ENCODE results near the gene TBC1D14.
A peak's percentile ranks its signal among the peaks of the same experiment; 100 is the strongest.
"Not testable (repeated sequence)": the region's sequence is repeated elsewhere in the genome, so short reads cannot be mapped to it uniquely, and the experiment has no call there.

TBC1D14 gene

GRCh38 chr4:6968496-6968895, 58.9 kb downstream of the TBC1D14 start:
- DNase-seq, result no peak

GRCh38 chr4:6969826-6970800, 60.5 kb downstream of the TBC1D14 start:
- DNase-seq, result no peak

GRCh38 chr4:6971536-6972374, 62.1 kb downstream of the TBC1D14 start:
- DNase-seq, result peak in 8 of 51 donors; percentile 18 to 49 (median 28)

GRCh38 chr4:6972375-6972650, 62.7 kb downstream of the TBC1D14 start:
- DNase-seq, result no peak

GRCh38 chr4:6972911-6973310, 63.3 kb downstream of the TBC1D14 start:
- DNase-seq, result no peak

GRCh38 chr4:6974138-6974848, 64.7 kb downstream of the TBC1D14 start:
- peak in 42 of 51 donors; percentile 23 to 86 (median 62) for DNase-seq

GRCh38 chr4:6977846-6978245, 68.2 kb downstream of the TBC1D14 start:
- DNase-seq, result not testable (repeated sequence)

GRCh38 chr4:6983544-6984142, 74.0 kb downstream of the TBC1D14 start:
- DNase-seq, result no peak

- peak in 2 of 51 donors; percentile 13 to 21 for DNase-seq
Observed at GRCh38 chr4:6984612-6985425, 75.2 kb downstream of the TBC1D14 start.

GRCh38 chr4:6986072-6986780, 76.6 kb downstream of the TBC1D14 start:
- DNase-seq, result peak in 25 of 51 donors; percentile 32 to 85 (median 61)

- DNase-seq, result peak; percentile 39 to 98 (median 94)
Observed at GRCh38 chr4:6986781-6987587, 77.4 kb downstream of the TBC1D14 start.

- no peak for DNase-seq
Observed at GRCh38 chr4:6987588-6987961, 77.9 kb downstream of the TBC1D14 start.

GRCh38 chr4:6988016-6988715, 78.5 kb downstream of the TBC1D14 start:
- no peak for DNase-seq

GRCh38 chr4:6989331-6989923, 79.8 kb downstream of the TBC1D14 start:
- no peak for DNase-seq

- no peak for DNase-seq
Observed at GRCh38 chr4:6990661-6991060, 81.0 kb downstream of the TBC1D14 start.

GRCh38 chr4:6991249-6991648, 81.6 kb downstream of the TBC1D14 start:
- no peak for DNase-seq

GRCh38 chr4:6991771-6992557, 82.3 kb downstream of the TBC1D14 start:
- peak in 23 of 51 donors; percentile 18 to 53 (median 35) for DNase-seq

Data from hypothalamus (tissue), 51 donors.